Measurements from ENCODE around the gene ASIC2. TPM values are rescaled to one million over a fixed set of nuclear protein-coding genes. Genes with fewer than 3 reads are reported as not detected.

Gene ASIC2
- total and polyA plus RNA-seq, 2 donors from 2014 or later = 0.60 to 2.9 TPM

- FAIRE-seq = no peak
- H3K9me3 ChIP-seq (ENCODE audit: control insufficient read depth in 2 of 3, insufficient read depth in 1 of 3, low read length in 3 of 3) = no peaks in the 10 kb centered on the region
- H3K27ac ChIP-seq (ENCODE audit: low read depth in 2 of 2, low read length in 2 of 2) = no peak overlapping the region
- no peak overlapping the region for H3K4me3 ChIP-seq (ENCODE audit: low read length in 3 of 3)
- H3K36me3 ChIP-seq (ENCODE audit: control insufficient read depth in 2 of 3, insufficient read depth in 3 of 3, low read length in 3 of 3) = no peaks in the 10 kb centered on the region
- H3K27me3 ChIP-seq (ENCODE audit: control insufficient read depth, insufficient read depth, low read length) = no peaks in the 10 kb centered on the region
- H3K4me1 ChIP-seq (ENCODE audit: control insufficient read depth in 2 of 3, insufficient read depth in 2 of 3, low read depth in 1 of 3, low read length in 3 of 3) = no peaks in the 10 kb centered on the region
- TF ChIP-seq CTCF (IDR thresholded peaks at IDR 0.05; ENCODE audit: borderline replicate concordance, extremely low read depth, insufficient read depth) = no peak
- DNase-seq = no peak
- intact Hi-C loops (cut with DNase I) = no loop called here
- H3K9ac ChIP-seq (ENCODE audit: low read length in 3 of 3) = no peak overlapping the region
These were observed 82.8 kb downstream of the ASIC2 start for GRCh38 chr17:33210285-33210684.

- DNase-seq (peak in 2 of 5 donors; percentile 43 to 69), FAIRE-seq (no peak)
- Histone ChIP-seq H3K27me3 (ENCODE audit: control insufficient read depth, insufficient read depth, low read length) (no peaks in the 10 kb centered on the region), H3K4me3 (ENCODE audit: low read length in 3 of 3) (no peak overlapping the region), H3K9ac (ENCODE audit: low read length in 3 of 3) (no peak overlapping the region), H3K4me1 (ENCODE audit: control insufficient read depth in 2 of 3, insufficient read depth in 2 of 3, low read depth in 1 of 3, low read length in 3 of 3) (no peaks in the 10 kb centered on the region), H3K27ac (ENCODE audit: low read depth in 2 of 2, low read length in 2 of 2) (no peak overlapping the region), H3K9me3 (ENCODE audit: control insufficient read depth in 2 of 3, insufficient read depth in 1 of 3, low read length in 3 of 3) (no peaks in the 10 kb centered on the region), H3K36me3 (ENCODE audit: control insufficient read depth in 2 of 3, insufficient read depth in 3 of 3, low read length in 3 of 3) (no peaks in the 10 kb centered on the region)
- intact Hi-C loops (cut with DNase I) = no loop called here
- no peak for TF ChIP-seq CTCF (IDR thresholded peaks at IDR 0.05; ENCODE audit: borderline replicate concordance, extremely low read depth, insufficient read depth)
These were observed 83.4 kb downstream of the ASIC2 start for GRCh38 chr17:33209671-33210070.

GRCh38 chr17:33207231-33207630, 85.9 kb downstream of the ASIC2 start:
- intact Hi-C loops (cut with DNase I) = no loop called here
- H3K27me3 ChIP-seq (ENCODE audit: control insufficient read depth, insufficient read depth, low read length) = no peaks in the 10 kb centered on the region
- H3K27ac ChIP-seq (ENCODE audit: low read depth in 2 of 2, low read length in 2 of 2) = no peak overlapping the region
- DNase-seq (no peak), FAIRE-seq (no peak)
- TF ChIP-seq CTCF (IDR thresholded peaks at IDR 0.05; ENCODE audit: borderline replicate concordance, extremely low read depth, insufficient read depth) = no peak
- H3K9ac ChIP-seq (ENCODE audit: low read length in 3 of 3) = no peak overlapping the region
- no peak overlapping the region for H3K4me3 ChIP-seq (ENCODE audit: low read length in 3 of 3)
- H3K36me3 ChIP-seq (ENCODE audit: control insufficient read depth in 2 of 3, insufficient read depth in 3 of 3, low read length in 3 of 3) = no peaks in the 10 kb centered on the region
- no peaks in the 10 kb centered on the region for H3K4me1 ChIP-seq (ENCODE audit: control insufficient read depth in 2 of 3, insufficient read depth in 2 of 3, low read depth in 1 of 3, low read length in 3 of 3)
- H3K9me3 ChIP-seq (ENCODE audit: control insufficient read depth in 2 of 3, insufficient read depth in 1 of 3, low read length in 3 of 3) = no peaks in the 10 kb centered on the region

GRCh38 chr17:33205552-33205951, 87.5 kb downstream of the ASIC2 start:
- TF ChIP-seq CTCF (IDR thresholded peaks at IDR 0.05; ENCODE audit: borderline replicate concordance, extremely low read depth, insufficient read depth) = no peak
- Histone ChIP-seq H3K9ac (ENCODE audit: low read length in 3 of 3) (no peak overlapping the region), H3K4me1 (ENCODE audit: control insufficient read depth in 2 of 3, insufficient read depth in 2 of 3, low read depth in 1 of 3, low read length in 3 of 3) (no peaks in the 10 kb centered on the region), H3K9me3 (ENCODE audit: control insufficient read depth in 2 of 3, insufficient read depth in 1 of 3, low read length in 3 of 3) (no peaks in the 10 kb centered on the region), H3K36me3 (ENCODE audit: control insufficient read depth in 2 of 3, insufficient read depth in 3 of 3, low read length in 3 of 3) (no peaks in the 10 kb centered on the region), H3K27ac (ENCODE audit: low read depth in 2 of 2, low read length in 2 of 2) (no peak overlapping the region), H3K4me3 (ENCODE audit: low read length in 3 of 3) (no peak overlapping the region), H3K27me3 (ENCODE audit: control insufficient read depth, insufficient read depth, low read length) (no peaks in the 10 kb centered on the region)
- intact Hi-C loops (cut with DNase I) = no loop called here
- DNase-seq (no peak), FAIRE-seq (no peak)

Data from kidney (tissue), 14 donors.